ENCODE results near the gene FGFBP2.

The FGFBP2 gene

DNA sequence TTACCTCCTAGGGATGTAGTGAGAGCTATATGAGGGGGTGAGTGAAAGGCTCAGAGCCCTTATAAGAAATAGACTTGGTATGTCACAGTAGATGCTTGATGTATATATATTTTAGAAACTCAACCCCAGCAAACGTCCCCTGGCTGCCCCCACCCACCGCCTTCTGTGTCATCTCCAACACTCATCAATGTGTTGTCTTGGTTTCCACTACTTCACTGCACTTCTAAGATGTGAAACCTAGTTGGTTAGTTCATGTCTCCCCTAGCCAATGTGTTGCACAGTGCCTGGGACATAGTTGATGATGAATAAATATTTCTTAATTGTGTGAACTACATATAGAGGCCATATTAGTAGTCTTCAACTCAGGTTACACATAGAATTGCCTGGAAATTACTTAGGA, 4.4 kb downstream of the FGFBP2 start:
- DNase-seq (ENCODE audit: low spot score), result no peak
- H3K27ac ChIP-seq, result no peak overlapping the region
- ChIA-PET CTCF (no interaction called here), POLR2A (ENCODE audit: low non-redundant PET) (no interaction called here)
- TF ChIP-seq, protein P1, sequence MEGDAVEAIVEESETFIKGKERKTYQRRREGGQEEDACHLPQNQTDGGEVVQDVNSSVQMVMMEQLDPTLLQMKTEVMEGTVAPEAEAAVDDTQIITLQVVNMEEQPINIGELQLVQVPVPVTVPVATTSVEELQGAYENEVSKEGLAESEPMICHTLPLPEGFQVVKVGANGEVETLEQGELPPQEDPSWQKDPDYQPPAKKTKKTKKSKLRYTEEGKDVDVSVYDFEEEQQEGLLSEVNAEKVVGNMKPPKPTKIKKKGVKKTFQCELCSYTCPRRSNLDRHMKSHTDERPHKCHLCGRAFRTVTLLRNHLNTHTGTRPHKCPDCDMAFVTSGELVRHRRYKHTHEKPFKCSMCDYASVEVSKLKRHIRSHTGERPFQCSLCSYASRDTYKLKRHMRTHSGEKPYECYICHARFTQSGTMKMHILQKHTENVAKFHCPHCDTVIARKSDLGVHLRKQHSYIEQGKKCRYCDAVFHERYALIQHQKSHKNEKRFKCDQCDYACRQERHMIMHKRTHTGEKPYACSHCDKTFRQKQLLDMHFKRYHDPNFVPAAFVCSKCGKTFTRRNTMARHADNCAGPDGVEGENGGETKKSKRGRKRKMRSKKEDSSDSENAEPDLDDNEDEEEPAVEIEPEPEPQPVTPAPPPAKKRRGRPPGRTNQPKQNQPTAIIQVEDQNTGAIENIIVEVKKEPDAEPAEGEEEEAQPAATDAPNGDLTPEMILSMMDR (conservative IDR thresholded peaks at IDR 0.05; ENCODE audit: low read depth), result no peak

DNA sequence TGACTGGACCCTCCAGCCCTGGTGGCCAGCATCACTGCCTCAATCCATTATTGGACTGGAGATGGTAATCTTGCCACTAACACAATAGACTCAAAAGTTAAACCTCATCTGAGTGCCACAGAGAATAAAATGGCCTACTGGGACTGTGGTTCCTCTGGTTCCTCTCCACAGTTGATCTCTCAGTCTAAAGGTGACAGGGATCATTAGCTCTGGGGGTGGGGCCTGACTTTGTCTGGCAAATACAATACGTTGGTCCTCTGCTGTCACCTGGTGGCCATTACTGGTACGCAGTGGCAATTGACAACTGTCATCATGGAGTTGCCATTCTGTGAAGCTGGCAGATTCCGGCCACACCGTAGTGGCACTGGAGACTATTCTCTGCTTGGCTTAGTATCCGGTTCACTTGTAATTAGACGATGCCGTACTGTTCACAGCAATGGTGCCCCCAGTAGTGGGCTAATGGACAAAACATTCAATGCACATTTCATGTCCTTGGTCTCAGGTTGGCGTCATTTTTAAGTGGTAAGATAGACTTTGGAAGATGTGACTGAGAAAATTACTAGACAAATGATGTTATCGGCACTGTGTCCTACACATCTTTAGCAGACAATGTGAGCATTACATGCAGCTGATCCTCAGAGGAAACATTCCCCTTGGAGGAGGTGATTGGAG, 6.7 kb downstream of the FGFBP2 start:
- DNase-seq (ENCODE audit: low spot score), result peak; percentile 69
- TF ChIP-seq, protein P1 (conservative IDR thresholded peaks at IDR 0.05; ENCODE audit: low read depth), result peak; percentile 96
- ChIA-PET CTCF (interaction anchor here (0.6 to 2.2 kb wide), 14 partner anchors 9 to 305 kb away, joined by 3 to 36 read pairs (median 4); no protein-coding TSS in a partner anchor), POLR2A (ENCODE audit: low non-redundant PET) (interaction anchor here (0.5 kb wide), 1 partner anchor 18 kb away, joined by 3 read pairs; the partner anchor contains the start of gene FGFBP1)
- peak overlapping the region; percentile 8; the same call in 1 of the 2 replicates for H3K27ac ChIP-seq

DNA sequence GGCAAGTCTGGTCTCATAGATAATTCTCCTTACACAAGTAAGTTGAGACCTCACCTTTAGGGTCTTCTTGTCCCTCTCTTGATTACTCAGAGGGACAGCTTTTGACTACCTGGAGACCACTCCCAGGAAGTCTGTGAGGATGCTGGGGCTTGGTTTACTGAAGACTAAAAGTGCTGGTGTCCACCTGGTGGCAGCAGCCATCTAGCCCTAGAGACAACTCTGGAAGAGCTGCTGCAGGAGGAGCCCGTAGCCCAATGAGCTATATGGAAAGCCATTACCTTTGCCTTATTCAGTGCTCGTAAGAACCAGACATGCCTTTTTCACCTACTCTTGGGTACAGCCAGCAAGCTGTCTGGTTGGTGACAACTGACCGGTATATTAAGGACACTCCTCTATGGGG, 7.3 kb downstream of the FGFBP2 start:
- DNase-seq (ENCODE audit: low spot score), result no peak
- CTCF ChIA-PET, result interaction anchor here (0.6 to 2.2 kb wide), 12 partner anchors 9 to 304 kb away, joined by 3 to 36 read pairs (median 4); no protein-coding TSS in a partner anchor
- POLR2A ChIA-PET (ENCODE audit: low non-redundant PET), result interaction anchor here (0.5 to 0.6 kb wide), 2 partner anchors 17 to 193 kb away, joined by 3 read pairs; partner anchors contain the start of gene FGFBP1
- TF ChIP-seq, protein P1 (conservative IDR thresholded peaks at IDR 0.05; ENCODE audit: low read depth), result no peak
- peak overlapping the region; percentile 8; the same call in 1 of the 2 replicates for H3K27ac ChIP-seq

DNA sequence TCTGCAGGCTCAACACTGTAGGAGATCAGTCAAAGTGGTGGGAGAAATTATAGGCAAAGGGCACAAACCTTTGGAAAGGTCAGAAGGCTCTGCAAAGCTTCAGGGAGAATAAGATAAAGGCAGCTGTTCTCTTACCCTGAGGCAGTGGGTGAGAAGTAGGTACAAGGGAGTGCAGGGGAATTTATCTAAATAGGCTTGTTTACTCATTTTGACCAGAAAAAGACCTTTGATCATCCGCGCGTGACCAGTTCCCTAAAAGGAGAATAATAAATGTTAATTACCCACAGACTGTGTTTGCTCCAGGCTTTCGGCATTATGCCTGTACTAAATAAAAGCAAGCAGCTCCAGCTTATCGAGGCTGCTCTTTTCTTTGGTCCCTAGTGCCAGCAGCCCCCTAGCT, 9.3 kb downstream of the FGFBP2 start:
- no peak for DNase-seq (ENCODE audit: low spot score)
- no peak overlapping the region for H3K27ac ChIP-seq
- ChIA-PET POLR2A (ENCODE audit: low non-redundant PET) (no interaction called here), CTCF (interaction anchor here (1.1 kb wide), 1 partner anchor 71 kb away, joined by 3 read pairs; no protein-coding TSS in a partner anchor)
- TF ChIP-seq, protein P1 (conservative IDR thresholded peaks at IDR 0.05; ENCODE audit: low read depth), result no peak

DNA sequence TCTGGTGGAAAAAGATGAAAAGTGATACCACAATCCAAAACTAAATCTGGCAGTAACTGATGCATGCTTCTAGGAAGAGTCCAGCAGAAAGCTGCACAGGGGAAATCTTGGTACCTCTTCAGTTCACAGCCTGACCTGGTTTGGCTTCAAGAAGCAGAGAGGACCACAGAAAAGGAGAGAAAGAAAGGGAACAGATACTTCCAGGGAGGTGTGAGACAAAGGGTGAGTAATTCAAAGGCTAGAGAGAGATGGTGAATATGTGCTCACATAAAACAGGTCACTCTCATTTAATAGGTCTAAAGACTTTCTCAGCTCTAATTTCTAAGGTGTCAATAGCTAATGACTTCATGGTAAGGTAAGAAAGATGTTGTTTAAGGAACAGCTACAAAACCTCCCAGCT, 11.2 kb downstream of the FGFBP2 start:
- POLR2A ChIA-PET (ENCODE audit: low non-redundant PET), result no interaction called here
- DNase-seq (ENCODE audit: low spot score), result no peak
- TF ChIP-seq, protein P1 (conservative IDR thresholded peaks at IDR 0.05; ENCODE audit: low read depth), result no peak
- CTCF ChIA-PET, result no interaction called here
- H3K27ac ChIP-seq, result no peak overlapping the region

DNA sequence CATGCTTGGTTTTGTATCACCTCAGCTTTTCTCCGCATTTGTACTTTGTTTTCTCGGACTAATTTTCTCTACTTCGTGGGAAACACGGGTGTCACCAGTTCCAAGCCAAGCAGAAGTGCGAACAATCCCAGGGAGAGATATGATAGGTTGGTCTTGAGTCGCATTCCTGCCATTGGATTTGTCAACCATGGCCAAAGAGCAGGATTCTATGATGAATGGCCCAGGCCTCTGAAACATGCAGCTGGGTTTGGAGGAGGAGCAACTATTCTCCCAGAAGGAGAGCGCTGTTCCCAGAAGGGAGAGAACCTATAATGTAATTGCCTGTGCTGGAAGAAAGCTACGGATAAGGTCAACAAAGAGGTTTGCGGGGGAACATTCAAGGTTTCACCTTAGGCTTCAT, 14.1 kb downstream of the FGFBP2 start:
- POLR2A ChIA-PET (ENCODE audit: low non-redundant PET), result no interaction called here
- H3K27ac ChIP-seq, result no peak overlapping the region
- CTCF ChIA-PET, result no interaction called here
- no peak for DNase-seq (ENCODE audit: low spot score)
- TF ChIP-seq, protein P1 (conservative IDR thresholded peaks at IDR 0.05; ENCODE audit: low read depth), result no peak

Measured in RWPE1 (cell line).